AG04449 (cell line): ENCODE results near the gene XYLT2.
"Not testable (repeated sequence)": the region's sequence is repeated elsewhere in the genome, so short reads cannot be mapped to it uniquely, and the experiment has no call there.

Experiments
- CTCF ChIA-PET: fragments of 350-600 bp; formaldehyde crosslinking; extraction: SDS; loops from one replicate; lab custom pipeline; 2021; ENCODE audit warnings: antibody characterized with exemption; lab: Yijun Ruan, JAX
- POLR2A ChIA-PET: fragments of 400-600, 350-600 bp; formaldehyde crosslinking; extraction: SDS; loops from one replicate; lab custom pipeline; 2020; ENCODE audit warnings: antibody characterized with exemption, inconsistent platforms; lab: Yijun Ruan, JAX
- DNase-seq: peaks from one replicate; pipeline ENCODE4 v3.0.0-alpha.2; 2010; ENCODE audit warnings: low read depth, low spot score
- H3K4me3 ChIP-seq: 2 replicates; pipeline ENCODE4 v1.5.1; 2011; ENCODE audit warnings: low read depth, mild to moderate bottlenecking, control low read depth, low read length
- TF ChIP-seq, protein P1 (sequence below): IDR thresholded peaks from one replicate; pipeline ENCODE4 v1.5.1; 2011; ENCODE audit warnings: mild to moderate bottlenecking, moderate library complexity, low read length, control low read depth, inconsistent platforms; ENCODE audit not compliant: insufficient read depth; ENCODE audit errors: missing control alignments

Gene XYLT2

DNA sequence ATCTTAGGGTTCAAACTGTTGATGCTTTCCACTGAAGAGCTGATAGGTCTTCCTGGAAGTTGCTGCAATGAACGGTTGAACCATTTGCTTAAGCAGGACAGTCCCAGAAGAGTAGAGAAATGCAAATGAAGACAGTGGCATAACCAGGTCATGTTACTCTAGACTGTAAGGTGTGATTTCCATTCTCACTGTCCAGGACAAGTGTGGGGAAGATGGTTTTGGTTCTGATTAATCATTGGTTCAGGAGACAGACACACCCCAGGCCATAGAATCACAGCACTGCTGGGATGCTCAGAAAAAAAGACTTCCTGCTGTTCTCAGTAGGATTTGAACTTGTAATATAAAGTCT, 34.8 kb upstream of the XYLT2 start:
- POLR2A ChIA-PET, result no interaction called here
- TF ChIP-seq, protein P1, sequence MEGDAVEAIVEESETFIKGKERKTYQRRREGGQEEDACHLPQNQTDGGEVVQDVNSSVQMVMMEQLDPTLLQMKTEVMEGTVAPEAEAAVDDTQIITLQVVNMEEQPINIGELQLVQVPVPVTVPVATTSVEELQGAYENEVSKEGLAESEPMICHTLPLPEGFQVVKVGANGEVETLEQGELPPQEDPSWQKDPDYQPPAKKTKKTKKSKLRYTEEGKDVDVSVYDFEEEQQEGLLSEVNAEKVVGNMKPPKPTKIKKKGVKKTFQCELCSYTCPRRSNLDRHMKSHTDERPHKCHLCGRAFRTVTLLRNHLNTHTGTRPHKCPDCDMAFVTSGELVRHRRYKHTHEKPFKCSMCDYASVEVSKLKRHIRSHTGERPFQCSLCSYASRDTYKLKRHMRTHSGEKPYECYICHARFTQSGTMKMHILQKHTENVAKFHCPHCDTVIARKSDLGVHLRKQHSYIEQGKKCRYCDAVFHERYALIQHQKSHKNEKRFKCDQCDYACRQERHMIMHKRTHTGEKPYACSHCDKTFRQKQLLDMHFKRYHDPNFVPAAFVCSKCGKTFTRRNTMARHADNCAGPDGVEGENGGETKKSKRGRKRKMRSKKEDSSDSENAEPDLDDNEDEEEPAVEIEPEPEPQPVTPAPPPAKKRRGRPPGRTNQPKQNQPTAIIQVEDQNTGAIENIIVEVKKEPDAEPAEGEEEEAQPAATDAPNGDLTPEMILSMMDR, result no peak
- H3K4me3 ChIP-seq, result no peak overlapping the region
- no peak for DNase-seq
- CTCF ChIA-PET, result interaction anchor here (0.6 to 1.4 kb wide), 6 partner anchors 9 to 315 kb away, joined by 3 to 4 read pairs (median 3); no protein-coding TSS in a partner anchor

DNA sequence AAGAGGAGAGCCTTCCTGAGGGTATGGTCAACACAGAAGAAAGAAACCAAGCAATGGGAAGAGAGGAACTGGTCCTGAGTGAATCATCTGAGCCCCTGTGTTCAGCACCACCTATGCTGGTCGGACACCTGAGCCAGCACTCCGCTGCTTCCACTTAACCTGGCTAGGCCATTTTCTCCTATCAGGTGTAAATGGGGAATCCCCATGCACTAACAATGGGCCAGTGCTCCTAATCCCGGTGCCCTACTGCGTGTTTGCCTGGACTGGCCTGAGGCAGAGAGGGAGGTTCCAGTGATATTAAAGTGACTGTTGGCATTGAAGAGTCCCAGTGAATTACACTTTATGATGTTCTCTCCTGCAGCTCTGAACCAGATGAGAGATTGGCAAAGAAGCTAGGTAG, 34.4 kb upstream of the XYLT2 start:
- CTCF ChIA-PET, result interaction anchor here (0.6 to 1.4 kb wide), 6 partner anchors 9 to 315 kb away, joined by 3 to 4 read pairs (median 3); no protein-coding TSS in a partner anchor
- H3K4me3 ChIP-seq, result no peak overlapping the region
- POLR2A ChIA-PET, result no interaction called here
- no peak for DNase-seq
- TF ChIP-seq, protein P1, result no peak

DNA sequence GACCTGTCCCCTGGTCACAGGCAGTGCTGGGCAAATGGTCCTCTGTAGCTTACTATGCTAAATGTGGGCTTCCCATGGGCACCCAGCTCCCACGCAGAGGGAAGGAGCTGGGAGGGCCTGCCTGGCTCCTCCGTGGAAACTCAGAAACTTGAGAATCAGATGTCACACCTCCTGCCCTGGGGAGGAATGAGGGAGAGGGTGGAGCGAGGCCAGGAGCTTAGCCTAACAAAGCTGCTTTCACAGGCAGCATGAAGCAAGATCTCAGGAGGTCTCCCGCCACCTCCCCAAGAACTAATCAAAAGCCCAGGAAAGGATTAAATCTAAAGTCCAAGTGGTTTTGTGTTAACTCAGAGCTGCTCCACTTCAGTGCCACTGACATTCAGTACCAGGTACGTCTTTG, 33.6 kb upstream of the XYLT2 start:
- no peak for DNase-seq
- CTCF ChIA-PET, result no interaction called here
- TF ChIP-seq, protein P1, result no peak
- POLR2A ChIA-PET, result interaction anchor here (0.5 to 0.9 kb wide), 2 partner anchors 111 to 113 kb away, joined by 3 read pairs; partner anchors contain the start of gene COL1A1
- H3K4me3 ChIP-seq, result no peak overlapping the region

DNA sequence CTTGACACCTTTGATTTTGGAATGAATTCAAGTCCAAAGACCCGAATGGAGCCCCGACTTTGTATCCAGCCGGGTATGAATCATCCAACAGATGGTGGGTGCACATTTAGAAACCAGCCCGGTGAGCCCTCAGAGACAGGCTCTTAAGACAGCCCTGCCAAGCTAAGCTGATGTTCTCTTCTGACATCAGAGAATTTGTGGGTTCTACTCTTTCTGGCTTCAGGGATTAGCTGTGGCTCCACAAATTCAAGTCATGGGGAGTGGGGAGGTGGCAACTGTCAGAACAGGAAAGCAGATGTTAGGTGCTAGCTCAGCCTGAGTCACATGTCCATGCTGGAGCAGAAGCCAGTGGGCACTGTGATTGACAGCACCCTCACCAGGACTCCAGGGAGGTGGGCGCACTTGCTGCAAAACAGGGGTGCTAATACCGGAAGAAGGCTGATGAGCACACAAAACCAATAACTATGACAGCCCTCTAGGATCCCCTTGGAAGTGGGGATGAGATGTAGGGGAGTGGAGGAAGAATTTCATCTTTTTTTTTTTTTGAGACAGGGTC, 31.4 kb upstream of the XYLT2 start:
- no peak overlapping the region for H3K4me3 ChIP-seq
- no peak for DNase-seq
- TF ChIP-seq, protein P1, result no peak
- CTCF ChIA-PET, result interaction anchor here (1.4 kb wide), 1 partner anchor 9 kb away, joined by 3 read pairs; no protein-coding TSS in a partner anchor
- POLR2A ChIA-PET, result no interaction called here

DNA sequence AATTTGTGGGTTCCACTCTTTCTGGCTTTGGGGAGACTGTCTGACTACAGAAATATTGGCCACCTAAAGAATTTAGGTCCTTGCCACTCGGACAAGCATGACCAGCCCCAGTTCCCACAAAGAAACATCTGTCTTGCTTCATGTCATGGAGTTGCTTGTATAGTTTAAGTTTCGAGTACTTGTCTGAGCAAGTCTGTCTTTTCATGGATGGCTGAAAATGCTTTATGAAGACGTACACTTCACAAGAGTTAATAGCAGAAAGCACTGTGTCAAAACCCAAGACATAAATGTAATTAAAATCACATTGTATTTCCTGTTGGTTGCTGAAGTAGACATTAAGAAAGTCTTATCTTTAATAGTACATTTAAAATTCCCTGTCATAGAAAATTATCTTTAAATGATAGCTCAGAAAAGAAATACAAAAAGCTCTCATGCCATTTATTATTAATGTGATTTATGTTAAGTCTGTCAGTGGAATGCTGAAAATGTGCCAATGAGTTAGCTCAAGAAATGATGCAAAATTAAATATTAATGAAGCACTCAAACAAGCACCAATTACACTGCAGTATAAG, 29.8 kb upstream of the XYLT2 start:
- no peak for DNase-seq
- CTCF ChIA-PET, result interaction anchor here (0.6 to 2.5 kb wide), 5 partner anchors 11 to 229 kb away, joined by 3 to 10 read pairs (median 5); no protein-coding TSS in a partner anchor
- no peak overlapping the region for H3K4me3 ChIP-seq
- TF ChIP-seq, protein P1, result no peak
- POLR2A ChIA-PET, result no interaction called here

DNA sequence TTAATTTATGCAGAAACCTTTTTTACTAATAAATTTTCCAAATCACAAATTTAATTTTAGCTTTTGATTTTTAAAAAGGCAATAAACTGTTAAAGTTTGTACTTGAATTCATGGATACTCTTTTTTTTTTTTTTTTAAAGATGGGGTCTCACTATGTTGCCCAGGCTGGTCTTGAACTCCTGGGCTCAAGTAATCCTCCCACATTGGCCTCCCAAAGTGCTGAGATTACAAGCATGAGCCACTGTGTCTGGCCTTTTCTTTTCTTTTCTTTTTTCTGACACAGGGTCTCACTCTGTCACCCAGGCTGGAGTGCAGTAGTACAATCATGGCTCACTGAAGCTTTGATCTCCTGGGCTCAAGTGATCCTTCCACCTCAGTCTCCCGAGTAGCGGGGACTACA, 29.3 kb upstream of the XYLT2 start:
- CTCF ChIA-PET, result interaction anchor here (0.6 to 2.5 kb wide), 6 partner anchors 11 to 229 kb away, joined by 3 to 10 read pairs (median 4); no protein-coding TSS in a partner anchor
- H3K4me3 ChIP-seq, DNase-seq, POLR2A ChIA-PET: not testable (repeated sequence)
